OCI-LY7 (cell line): ENCODE measurements around the gene C22orf23.

Experiments used
- EZH2phosphoT487 ChIP-seq: fragments of 200-600 bp; sonication (generic); IDR thresholded peaks from 2 replicates; pipeline ENCODE4 v1.6.1; 2018; ENCODE audit warnings: low read depth, borderline replicate concordance, mild to moderate bottlenecking, mixed run types, antibody characterized with exemption, low read length, moderate library complexity, mixed read lengths
- TF ChIP-seq, protein P1 (sequence below): fragments of 200-600 bp; sonication (generic); conservative IDR thresholded peaks from 2 replicates; pipeline ENCODE4 v1.5.1; 2014; ENCODE audit warnings: mild to moderate bottlenecking, antibody characterized with exemption, low read length, moderate library complexity, mixed read lengths

DNA sequence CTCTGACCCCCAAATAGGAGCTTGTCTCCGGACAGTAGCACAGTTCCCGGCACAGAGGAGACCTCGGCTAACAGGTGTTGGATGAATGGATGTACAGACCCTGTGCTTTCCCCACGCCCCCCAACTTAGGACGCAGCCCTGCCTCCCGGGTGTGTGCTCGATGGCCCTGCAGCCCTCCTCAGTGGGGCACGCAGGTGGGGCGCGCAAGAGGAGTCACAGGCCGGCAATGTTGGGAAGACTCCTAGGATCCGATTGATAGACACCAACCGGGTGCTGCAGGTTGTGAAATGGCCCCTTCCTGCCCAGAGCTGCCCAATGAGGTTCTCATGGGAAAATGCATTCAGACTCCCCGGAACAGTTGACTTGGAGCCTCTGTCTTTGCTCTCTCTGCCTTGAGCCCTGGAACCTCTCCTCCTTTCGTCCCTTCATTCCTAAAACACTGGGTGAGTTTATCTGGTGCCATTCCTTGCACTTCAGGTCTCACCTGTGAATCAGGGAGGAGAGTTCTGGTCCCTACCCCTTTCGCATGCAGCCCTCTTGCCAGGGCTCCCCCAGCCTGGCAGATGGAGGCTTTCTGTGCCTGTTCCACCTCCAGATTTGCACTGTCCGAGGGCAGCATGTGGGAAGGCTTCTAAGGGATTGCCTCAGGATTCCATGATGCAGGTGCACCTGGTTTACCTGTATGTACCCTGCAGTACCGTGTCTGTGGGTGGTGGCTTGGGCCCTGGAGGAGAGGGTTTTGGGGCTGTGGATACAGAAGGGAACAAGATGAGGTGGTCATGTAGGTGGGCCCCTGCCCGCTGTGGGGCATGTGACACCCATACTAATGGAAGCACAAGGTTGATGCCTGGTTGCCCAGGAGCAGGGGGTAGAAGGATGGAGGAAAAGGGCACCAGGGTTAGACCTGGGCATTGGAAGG lies 46.1 kb downstream of the C22orf23 start:
- TF ChIP-seq, protein P1, sequence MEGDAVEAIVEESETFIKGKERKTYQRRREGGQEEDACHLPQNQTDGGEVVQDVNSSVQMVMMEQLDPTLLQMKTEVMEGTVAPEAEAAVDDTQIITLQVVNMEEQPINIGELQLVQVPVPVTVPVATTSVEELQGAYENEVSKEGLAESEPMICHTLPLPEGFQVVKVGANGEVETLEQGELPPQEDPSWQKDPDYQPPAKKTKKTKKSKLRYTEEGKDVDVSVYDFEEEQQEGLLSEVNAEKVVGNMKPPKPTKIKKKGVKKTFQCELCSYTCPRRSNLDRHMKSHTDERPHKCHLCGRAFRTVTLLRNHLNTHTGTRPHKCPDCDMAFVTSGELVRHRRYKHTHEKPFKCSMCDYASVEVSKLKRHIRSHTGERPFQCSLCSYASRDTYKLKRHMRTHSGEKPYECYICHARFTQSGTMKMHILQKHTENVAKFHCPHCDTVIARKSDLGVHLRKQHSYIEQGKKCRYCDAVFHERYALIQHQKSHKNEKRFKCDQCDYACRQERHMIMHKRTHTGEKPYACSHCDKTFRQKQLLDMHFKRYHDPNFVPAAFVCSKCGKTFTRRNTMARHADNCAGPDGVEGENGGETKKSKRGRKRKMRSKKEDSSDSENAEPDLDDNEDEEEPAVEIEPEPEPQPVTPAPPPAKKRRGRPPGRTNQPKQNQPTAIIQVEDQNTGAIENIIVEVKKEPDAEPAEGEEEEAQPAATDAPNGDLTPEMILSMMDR, result no peak
- no peak for TF ChIP-seq EZH2phosphoT487
